SH-SY5Y (cell line): ENCODE data around the gene RAB3C.

Experiments used
- GATA2 ChIP-seq: IDR thresholded peaks from 2 replicates; pipeline ENCODE4 v1.6.1; 2011; ENCODE audit warnings: mild to moderate bottlenecking, low read depth, low read length
- GATA3 ChIP-seq: IDR thresholded peaks from 2 replicates; pipeline ENCODE4 v1.6.1; 2011; ENCODE audit warnings: low read depth, mild to moderate bottlenecking, low read length, moderate library complexity

GRCh38 chr5:58761407-58761806 is 178.5 kb downstream of the RAB3C start:
- TF ChIP-seq GATA2 (no peak), GATA3 (no peak)
